GM18867 (cell line): ENCODE measurements around the gene LIMK2.

Source experiments
- ATAC-seq: cut with Tn5 transposase; IDR thresholded peaks from one replicate; pipeline ENCODE4 v1.9.1; 2021; ENCODE audit warnings: mild to moderate bottlenecking, moderate library complexity; ENCODE audit not compliant: unreplicated experiment

LIMK2 gene

GRCh38 chr22:31327806-31328543 is 115.9 kb downstream of the LIMK2 start:
- ATAC-seq: no peak

GRCh38 chr22:31328544-31328960 is 116.5 kb downstream of the LIMK2 start:
- ATAC-seq: no peak

DNA sequence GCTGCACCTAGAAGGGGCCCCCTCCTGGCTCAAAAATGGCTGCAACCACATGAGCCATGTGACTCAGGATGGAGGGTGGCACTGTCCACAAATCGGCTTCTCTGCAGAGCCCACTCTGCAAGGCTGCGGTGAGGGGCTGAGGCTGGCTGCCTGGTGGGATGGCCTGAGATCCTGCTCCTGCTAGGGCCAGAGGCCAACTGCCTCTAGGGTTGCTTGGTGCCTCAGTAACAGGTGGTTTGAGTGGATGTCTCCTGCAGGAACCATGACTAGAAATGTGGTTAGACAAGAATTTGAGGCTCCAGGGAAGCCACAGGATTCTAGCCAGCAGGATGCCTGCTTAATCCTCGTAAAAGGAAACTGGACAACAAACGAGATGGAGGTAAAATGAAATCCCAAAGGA is 116.9 kb downstream of the LIMK2 start:
- ATAC-seq: no peak
